HG03097 (cell line): ENCODE results near the gene BRINP2.

Experiments used
- ATAC-seq: cut with Tn5 transposase; IDR thresholded peaks from one replicate; pipeline ENCODE4 v1.9.1; 2021; ENCODE audit not compliant: unreplicated experiment, low FRiP score

The BRINP2 gene

DNA sequence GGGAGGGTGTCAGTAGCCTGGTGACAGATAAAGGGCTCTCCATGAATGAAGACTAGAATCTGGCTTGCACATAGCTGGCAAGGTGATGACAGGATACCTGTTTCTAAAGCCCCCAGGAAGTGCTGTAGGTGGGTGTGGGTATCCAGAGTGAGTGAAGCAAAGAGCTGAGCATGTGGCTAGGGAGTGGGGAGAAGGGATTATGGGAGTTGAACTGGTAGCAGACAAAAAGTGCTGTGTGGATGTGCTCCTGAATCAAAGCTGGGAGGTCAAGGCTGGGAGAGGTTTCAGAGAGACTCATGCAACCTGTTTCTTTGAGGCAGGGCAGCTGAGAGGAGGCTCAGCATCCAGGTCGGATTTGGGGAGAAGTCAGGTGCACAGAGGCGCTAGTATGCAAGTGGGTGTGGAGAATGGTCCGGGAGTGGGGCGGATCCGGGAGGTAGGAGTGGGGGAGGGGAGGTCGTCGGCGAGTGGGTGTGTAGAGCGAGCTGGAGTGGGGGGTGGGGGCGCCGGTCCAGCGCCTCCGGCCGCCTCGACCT is 6.8 kb upstream of the BRINP2 start:
- ATAC-seq: no peak

DNA sequence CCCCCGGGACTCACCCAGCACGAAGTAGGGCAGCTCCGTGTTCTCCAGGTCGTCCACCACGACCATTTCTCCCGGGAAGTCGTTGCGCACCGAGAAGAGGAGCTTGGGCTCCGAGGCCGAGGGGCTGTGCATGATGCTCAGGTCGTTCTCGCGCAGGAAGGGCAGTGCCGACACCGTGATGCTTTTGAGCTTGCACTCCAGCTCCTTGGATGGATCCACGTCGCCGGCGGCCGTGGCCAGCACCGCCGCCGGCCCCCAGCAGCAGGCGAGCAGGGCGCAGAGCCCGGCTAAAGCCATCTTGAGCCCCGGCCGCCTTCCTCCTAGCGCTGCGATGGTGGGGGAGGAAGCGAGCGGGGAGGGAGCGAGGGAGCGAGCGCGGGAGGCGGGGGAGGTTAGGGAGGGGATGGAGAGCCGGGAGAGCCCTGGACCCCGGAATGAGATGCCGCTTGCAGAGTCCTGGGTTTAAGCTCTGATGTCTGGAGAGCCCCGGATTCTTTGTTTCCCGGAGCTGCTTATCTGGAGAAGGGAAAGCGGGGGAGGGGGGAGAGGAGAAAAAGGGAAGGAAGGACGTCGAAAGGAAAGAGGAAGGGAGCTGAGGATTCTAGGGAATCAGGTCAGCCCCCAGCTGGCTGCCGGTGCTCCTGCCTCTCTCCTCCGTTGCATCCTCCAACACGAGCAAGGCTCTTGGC is 6.2 kb upstream of the BRINP2 start, which contains the start of gene ASTN1:
TSS of gene ASTN1 (minus strand) at position 333 of the 689 bp plus-strand sequence. CDS start at position 297, 36 bp downstream.
- ATAC-seq: no peak

DNA sequence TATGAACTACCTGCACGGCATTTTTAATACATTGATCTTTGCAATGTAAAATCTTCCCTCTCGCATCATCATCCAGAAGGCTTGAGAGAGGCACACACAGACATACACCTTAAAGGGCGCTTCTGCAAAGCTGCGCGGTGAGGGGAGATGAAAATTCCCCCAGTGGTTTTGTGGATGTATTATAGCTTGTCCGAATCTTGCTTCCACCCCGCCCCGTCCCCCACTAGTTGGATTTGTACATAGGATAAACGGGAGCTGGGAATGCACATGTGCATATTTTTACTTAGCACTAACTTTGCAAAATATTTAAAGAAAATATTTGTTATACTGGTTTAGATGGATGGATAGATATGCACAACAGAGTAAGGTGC is 5.7 kb upstream of the BRINP2 start:
- no peak for ATAC-seq

DNA sequence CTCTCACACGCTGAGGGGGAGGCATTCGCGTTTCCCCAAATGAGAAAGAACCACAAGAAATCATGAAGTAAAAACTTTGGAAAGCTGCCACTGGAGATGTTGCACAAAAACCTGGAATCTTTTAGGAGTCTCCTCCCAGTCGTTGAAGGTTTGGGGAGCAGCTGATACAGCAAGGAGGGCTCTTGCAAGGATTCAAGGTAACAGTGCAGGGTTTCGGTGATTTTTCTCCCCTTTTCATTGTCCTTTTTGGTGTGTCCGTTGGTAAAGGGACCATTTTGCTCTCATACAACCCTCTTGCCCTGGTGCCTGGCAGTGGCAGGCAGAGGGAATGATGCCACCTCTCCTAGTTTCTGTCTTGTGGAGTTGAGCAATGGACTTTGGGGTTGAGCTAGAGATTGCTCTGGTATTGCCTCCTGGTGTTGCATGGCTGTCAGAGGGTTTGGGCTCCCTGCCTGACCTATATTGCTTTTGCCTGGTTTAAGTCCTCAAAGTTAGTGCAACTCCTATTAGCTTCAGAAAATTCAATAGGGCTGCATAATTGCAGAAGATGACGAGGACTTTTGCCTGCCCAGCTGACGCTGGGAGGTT is 872 bp downstream of the BRINP2 start:
- no peak for ATAC-seq

DNA sequence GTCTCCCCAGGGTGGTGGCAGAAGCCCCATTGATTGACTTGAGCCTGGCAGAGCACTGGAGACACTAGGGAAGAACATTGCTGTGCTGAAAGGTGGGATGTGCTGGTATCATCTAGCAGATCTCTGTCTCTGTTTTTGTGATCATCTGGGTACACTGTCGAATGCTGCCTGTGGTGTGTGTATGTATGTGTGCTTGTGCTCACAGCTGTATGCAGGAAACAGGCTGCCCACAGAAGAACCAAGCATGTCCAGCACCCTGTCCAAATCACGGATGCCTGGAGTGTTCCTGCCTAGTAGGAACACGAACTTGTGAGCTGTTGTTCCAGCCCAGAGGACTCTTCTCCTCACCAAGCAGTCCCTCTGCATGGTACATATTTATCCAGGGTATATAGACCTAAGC is 1.5 kb downstream of the BRINP2 start:
- ATAC-seq: no peak

DNA sequence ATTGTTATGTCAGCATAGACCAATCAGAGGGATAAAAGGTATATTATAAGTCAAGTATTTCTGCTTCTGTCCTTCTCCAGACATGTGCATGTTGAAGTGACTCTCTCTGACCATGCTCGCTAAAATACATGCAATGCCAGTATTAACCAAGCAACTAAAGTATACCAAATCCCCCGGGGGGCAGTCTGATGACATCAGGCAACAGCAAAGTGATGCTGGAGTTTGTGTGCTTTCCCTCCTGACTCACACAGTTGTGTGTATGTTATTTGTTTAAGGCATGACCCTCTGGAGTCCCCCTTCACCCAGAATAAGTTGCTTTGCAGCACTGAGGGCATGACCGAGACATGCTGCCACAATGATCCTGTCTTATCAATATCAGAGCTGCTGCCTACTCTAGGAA is 2.1 kb downstream of the BRINP2 start:
- no peak for ATAC-seq

DNA sequence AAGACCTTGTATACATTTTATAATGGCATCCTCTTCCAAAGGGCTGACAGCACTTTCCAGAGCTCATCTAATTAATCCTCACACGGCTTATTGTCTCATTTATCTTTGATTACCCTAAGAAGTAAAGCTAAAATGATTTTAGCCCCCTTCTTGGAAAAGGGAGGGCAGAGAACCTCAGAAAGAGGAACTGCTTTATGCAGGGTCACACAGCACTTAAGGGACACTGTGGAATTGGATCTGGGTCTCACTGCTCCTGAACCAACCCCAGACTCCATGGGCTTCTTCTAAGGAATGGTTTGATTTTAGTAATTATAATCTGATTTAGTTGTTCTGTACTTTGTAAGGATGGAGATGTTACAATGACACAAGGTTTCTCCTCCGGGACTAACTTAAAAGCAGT is 3.2 kb downstream of the BRINP2 start:
- ATAC-seq: no peak

DNA sequence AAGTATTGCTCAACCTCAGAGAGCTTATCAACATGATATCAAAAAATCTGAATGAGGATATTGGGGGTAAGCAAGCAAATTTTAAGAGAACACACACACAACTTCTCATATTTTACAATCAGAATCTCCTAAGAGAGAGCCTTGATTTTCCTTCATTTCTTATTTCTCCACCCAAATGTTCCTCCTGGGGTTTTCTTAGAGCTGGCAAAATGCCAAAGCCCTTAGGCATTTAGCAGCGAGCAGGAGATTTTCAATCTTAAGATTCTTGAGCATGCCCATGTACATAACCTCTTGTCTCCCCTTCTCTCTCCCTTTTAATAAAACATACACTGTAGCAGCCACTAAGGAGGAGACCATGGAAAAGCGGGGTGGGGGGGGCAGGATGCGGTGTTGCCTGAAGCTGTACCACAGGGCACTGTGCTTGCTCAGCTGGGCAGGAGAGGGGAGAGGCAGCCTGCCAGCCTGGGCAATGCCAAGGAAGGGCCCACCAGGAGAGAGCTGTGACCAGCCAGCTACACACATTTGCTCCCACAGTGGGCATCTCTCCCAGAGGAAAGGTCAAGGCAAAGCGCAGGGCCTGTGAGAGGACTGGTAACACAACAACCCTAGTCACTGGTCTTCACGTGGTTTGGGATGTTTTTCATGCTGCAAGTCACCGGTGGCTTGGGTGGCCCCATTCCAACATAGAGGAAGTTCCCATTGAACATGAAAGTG is 4.3 kb downstream of the BRINP2 start:
- ATAC-seq: no peak

DNA sequence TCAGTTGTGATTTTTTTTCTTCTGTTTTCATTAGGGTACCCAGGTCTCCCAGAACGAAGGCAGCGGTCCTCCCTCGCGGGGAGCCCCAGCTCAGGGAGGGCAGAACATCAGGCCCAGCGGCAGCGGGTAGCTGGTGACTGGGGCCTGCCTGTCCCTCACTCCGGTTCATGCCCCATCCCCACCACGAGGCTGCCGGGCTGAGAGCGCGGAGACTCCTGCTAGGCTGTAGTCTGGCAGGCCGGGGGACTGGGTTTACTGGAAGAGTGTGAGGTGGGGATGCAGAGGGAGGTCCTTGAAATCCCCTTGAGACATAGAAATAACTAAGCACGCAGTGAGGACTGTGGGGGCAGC is 10.5 kb downstream of the BRINP2 start:
- ATAC-seq: no peak

DNA sequence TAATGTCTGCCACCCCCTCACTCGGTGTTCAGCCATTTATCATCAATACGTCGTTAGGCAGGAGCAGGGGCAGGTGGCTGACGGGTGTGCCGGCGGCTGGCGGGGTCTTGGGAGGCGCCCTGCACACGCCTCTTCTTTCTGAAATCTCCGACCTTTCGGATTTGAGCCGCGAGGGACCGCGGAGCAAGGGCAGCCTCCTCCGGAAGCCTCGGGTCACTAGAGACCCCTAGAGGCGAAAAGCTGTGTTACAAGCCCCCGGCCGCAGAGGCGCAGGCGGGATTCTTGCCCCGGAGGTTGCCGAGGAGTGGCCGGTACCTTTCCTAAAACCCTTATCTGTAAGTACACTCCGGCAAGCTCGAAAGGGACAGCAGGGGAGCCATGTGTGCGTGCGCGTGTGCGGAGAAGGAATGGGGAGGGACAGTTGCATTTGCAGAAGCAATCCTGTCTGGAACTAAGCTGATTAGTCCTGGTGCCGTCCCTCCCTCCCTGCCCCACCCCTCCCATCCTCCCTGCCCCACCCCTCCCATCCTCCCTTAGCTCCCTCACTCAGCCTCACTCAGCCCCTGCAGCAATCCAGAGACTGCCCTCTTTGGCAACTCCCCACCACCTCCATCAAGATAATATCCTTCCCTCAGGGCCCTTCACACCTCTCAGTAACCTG is 11.0 kb downstream of the BRINP2 start:
- peak; percentile 89 for ATAC-seq

DNA sequence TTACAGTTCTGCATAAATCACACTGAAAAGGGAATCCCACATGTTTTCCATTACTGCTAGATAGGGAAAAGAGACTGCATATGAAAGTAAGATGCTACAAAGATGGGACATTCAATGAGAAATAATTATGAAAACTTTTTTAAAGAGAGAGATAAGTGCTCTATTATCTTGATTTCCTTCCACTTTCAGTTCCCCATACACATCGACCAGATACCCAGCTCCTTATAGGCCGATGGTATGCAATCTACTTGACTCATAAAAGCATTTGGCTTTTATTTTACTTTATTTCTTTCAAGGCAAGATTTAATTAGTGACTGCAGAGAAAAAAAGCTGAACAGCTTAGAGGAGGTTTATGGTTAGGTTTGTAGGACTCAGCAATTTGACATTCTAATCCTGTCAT is 13.1 kb downstream of the BRINP2 start:
- no peak for ATAC-seq

DNA sequence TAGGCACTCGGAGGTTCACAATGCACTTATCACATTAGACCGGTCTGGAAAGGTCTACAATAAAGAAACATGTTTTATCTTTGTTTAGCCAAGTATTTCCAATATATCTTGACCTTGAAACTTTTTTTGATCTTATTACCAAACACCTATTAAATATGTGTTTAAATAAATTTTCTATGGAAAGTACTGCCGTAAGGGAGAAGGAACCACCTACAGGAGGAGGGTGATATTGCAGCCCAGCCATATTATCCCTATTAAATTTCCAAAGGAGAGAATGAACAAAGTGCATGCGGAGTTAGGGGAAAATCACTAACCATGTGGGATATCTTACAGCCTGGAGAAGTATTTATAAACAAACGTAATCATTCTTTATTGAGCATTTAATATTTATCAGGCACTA is 14.5 kb downstream of the BRINP2 start:
- no peak for ATAC-seq

DNA sequence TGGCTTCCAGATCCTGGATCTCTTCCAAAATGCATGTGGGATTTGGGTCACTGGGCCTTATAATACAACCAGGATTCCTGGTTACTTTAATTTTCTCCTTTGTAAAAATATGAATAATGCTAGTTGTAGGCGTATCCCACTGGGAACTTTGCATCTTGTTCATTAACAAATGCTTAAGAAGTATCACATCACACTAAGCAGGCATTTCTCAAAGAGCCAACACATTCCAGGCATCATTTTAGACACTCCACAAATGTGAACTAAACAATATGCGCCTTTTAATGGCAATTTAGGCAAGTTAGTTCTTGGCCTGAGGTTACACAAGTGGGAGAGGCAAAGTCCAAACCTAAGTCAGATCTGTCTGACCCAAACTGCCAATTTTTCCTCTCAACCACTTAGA is 15.9 kb downstream of the BRINP2 start:
- no peak for ATAC-seq

DNA sequence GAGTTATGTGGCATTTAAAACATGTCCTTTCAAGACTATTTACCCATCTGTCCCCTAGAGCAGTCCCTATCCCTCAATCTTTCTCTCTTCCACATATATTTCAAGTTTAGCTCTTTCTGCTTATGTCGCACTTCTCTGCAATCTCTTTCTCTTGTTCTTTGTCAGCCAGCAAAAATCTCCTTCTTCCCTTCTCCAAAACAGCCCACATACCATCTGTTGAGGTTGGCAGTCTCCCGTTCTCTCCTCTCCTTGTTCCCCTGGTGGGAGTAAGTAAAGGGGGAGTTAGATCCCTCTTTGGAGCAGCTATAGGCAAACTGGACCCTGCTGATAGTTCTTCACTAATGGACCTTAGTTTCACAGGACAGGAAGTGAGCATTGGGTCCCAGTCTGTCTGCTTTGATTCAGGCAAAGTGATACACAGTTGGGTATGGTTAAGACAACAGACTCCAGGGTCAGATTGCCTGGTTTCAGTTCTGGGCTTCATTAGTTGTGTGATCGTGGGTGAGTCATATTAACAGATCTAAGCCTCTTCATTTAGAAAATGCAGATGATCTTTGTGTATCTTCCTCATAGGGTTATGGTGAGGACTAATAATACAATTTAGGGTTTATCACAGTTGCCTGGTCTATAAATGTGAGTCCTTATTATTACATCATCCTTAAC is 19.7 kb downstream of the BRINP2 start:
- no peak for ATAC-seq

DNA sequence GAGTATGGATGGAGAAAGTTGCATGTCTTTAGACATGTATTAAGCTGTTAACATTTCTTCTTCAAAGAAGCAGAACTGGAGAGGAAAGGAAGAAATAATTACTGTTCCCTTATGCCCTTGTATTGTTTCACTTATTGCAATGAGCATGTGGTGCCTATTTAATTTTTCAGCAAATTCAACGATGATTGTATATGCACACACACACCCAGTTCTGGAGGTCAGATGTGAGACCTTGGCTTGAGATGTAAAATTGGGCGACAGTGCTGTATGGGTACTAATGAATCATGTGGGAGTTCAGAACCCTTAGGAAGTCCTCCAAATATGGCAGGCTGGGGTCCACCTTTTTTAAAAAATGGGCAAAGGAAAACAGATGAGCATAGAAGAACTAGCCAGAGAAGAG is 27.5 kb downstream of the BRINP2 start:
- no peak for ATAC-seq

DNA sequence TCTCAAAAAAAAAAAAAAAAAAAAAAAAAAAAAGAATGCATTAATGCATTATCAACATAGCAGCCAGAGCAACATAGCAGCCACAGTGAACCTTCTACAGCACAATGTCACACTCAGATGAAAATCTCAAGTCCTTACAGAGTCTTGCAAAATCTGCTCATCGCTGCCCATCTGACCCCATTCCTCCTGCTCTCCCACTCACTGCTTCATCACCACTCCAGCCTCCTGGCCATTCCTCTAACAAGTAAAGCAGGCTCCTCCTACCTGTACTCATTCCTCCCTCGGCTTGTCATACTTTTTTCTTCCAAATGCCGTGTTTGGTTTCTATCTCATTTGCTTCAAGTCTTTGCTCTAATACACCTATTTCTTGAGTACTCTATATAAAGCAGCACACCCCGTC is 29.5 kb downstream of the BRINP2 start:
- ATAC-seq: no peak

DNA sequence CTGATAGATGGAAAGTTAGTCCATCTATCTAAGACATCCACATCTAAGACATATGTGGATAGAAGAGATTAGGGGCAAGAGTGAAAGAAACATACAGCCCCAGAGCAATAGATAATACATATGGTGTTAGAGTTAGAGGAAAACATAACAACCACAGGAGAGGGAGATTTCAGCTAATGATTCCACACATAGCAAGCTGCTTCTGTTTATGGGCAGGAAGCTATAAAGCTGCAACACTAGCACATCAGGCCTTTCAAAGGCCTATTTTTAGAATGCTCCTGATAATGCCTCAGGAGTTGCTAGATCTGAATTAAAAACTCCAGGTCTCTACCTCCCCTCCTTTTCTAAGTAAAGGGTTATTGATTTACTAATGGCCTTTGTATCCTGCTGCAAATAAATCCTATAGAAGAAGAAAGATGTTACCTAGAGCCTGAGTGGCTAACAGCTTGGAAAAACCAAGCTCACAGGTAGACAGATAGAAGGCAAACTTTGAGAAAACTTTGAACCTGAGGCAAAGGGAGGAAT is 36.1 kb downstream of the BRINP2 start:
- ATAC-seq: no peak

DNA sequence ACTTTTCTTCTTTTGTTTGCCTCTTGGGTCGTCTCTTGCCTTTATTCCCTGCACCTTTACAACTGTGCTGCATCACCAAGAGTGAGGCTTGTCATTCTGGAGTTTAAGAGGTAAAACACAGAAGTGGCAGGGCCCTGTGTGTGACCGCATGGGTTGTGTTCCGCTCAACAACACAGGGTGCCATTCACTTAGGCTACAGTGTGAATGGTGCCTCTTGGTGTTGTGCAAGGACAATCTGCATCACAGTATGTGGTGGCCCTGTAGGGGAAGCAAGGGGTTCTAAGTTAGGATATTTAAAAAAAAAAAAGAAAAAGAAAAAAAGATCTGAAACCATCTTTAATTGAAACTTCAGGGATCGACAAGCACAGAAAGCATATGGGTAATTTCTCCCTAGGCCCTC is 38.2 kb downstream of the BRINP2 start:
- ATAC-seq: no peak

DNA sequence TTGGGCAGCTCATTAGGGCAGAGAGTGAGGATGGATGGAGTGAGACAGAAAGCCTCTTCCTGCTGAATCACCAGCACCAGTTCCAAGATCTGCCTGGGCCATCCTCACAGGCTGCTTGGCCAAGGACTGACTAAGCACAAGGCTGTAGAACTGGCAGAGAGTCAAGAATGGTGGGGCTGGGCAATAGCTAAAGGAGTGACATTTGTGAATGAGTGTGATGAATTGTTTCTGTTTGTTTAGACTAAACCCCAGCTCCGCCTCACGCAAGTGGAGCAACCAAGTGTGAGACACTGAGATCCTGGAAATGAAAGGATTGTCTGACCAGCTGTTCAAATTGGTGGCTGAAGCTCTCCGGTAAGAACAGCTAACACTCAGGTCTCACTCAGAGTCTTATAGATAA is 38.6 kb downstream of the BRINP2 start:
- ATAC-seq: no peak

DNA sequence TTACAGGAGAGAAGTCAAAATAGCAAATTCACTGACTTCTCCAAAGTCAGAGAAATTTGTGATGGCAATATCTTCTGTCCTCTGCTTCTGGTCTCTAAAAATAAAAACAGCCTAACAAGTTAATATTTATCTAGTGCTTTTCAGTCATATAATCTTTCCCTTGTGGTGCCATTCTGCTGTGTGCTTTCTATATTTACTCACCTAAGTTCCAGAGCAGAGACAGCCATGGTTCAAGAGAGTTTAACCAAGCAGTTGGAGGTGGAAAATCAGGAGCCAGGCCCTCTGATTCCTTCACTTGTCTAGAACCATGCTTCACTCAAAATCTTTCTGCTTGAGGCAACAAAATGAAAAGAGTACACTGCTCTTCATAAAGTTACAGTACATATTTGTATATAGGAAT is 39.3 kb downstream of the BRINP2 start:
- no peak for ATAC-seq

DNA sequence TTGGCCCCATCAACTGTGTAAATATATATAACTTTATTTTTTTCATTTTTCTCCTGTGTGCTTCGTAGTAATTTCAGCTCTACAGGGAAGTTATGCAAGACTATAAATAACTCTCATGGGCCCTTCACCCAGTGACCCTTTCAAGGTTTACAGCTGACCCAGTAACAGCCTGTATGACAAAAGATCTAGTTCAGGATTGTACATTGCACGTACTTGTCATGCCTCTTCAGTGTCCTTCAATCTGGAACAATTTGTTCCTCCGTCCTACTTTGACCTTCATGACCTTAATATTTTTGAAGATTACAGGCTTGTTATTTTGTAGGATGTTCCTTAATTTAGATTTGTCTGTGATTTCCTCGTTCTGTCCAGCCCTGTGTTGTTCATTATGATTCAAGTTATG is 40.5 kb downstream of the BRINP2 start:
- no peak for ATAC-seq
